GM19455 (cell line): ENCODE measurements around the gene DCTN4.
"Not testable (repeated sequence)": the region's sequence is repeated elsewhere in the genome, so short reads cannot be mapped to it uniquely, and the experiment has no call there.

Experiments used
- ATAC-seq: cut with Tn5 transposase; IDR thresholded peaks from one replicate; pipeline ENCODE4 v1.9.1; 2021; ENCODE audit not compliant: unreplicated experiment

Gene DCTN4

DNA sequence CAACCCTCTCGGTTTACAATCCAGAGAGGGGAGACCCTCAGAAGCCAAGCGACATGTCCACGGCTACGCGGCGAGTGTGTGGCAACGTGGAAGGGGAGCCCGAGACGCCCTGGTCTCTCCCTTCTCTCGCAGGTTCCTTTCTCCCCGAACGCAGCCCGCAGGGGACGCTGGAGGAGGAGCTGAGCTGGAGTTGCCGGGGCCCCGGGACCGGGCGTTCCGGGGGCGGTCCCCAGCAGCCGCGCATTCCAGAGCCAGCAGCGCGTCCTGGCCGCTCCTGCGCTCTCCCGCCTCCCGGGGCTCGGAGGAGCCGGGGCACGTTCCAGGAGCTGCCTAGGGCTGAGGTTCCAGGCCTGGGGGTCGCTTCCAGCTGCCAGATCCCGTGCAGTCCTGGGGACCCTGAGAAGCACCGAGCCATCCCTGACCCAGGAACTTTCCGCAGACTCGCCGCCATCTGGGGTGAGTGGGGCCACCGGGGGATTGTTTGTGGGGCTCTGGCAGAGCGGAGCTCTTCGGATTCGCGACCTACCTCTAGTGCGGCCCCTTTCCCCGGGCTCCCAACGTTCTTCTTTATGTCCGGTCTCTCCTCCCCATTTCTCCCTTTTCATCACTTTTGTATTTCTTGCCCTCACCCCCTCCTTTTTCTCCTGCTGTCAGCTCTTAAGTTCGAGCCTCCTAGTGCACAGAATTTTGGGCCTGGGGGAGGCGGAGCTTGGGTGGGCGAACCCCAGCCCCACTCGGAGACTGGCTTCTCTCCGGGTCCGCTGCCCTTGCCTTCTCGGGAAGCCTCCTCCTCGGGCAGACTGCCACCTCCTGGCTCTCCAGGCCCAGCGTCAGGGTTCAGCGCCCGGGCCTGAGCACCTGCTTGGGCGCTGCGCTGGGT lies 19.9 kb upstream of the DCTN4 start, which contains the start of gene SMIM3:
Gene SMIM3 (plus strand): TSS at position 241 of the 880 bp plus-strand sequence. CDS start 16,684 bp downstream, outside the sequence.
- no peak for ATAC-seq

DNA sequence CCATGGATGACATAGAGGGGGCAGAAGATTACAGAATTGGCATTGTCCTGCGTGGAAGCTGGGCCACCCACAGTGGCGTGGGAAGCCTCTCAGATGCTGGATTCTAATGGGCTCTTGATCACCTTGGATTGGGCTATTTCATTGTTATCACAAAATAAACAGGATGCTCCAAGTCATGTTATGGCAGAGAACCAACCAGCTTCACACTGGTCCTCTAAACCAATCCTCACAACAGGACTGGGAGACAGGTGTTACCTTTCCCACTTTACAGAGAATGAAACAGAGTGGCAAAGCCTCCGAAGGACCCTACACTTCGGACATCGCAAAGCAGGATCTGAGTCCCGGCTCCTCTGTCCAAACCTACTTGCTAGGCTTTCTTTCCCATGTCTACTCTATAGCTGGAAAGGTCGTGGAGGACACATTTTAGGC lies 19.3 kb upstream of the DCTN4 start:
- ATAC-seq, result no peak

DNA sequence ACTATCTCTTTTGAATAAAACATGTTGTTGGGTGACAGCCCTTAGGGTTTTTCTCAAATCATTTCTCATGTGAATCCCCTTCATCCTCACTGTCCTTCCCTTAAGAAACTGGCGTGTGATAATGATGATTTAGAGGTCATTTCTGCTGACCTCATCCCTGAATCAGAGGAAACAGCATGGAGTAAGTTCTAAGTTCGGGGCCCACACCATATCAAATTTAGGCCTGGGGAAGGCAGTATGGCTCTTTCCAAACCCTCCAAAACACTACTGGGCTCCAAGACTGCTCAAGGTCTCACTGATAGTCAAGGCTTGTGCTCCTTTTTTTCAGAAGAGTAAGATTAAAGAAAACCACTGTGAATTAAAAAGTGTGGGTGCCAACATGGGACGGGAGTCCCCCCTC lies 18.9 kb upstream of the DCTN4 start:
- no peak for ATAC-seq

DNA sequence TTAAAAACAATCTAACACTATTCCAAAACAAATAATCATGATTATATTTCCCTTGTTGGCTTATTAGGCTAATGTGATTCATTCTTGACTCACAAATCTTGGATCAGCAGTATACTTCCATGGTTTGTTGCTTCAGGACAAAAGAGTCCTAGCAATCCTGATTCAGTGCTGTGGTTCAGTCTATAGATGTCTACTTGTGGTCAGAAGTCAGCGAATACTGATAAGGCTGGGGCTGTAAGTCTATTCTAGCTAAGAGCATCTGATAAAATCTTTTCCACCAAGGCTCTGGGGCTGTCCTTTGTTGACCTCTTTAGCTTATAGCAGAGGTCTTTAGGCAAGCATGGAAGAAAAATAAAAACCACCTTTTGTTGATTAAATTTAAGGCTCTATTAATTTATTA lies 15.3 kb upstream of the DCTN4 start:
- no peak for ATAC-seq

DNA sequence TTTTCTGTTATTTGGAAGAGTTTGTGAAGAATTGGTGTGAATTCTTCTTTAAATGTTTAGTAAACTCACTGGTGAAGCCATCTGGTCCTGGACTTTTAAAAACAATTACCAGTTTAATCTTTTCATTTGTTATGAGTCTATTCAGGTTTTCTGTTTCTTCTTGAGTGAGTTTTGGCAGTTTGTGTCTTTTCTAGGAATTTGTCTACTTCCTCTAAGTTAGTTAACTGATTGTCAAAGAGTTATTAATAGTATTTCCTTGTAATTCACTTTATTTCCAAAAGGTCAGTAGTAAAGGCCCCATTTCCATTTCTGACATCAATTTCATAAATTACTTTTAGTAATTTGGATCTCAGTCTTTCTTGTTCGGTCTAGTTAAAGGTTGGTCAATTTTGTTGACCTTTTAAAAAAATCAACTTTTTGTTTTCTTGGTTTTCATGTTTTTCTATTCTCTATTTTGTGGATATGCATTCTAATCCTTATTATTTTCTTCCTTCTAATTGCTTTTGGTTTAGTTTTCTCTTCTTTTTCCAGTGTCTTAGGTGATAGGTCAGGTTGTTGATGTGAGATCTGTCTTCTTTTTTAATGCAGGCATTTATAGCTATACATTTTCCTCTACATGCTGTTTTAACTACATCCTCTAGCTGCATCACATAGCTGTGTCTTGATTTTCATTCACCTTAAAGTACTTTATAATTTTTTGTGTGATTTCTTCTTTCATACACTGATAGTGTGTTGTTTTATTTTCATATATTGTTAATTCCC lies 12.4 kb upstream of the DCTN4 start:
- no peak for ATAC-seq

DNA sequence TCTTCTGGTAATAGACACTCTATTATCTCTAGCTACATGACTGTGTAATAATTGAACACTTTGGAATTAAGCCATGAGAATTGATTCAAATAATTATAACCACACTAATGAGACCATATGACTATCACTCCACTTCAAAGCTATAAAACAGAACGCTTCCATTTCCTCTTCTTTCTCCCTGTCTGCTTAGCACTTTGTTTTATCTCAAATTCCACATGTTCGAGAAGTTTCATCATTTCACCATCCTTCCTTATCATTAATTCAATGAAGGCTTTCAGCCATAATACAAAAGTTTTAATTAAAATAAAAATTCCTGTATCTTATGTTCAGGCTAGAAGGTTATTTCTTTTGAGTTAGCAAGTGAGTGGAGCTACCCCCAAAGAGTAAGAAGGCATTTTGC lies 7.4 kb upstream of the DCTN4 start:
- no peak for ATAC-seq

DNA sequence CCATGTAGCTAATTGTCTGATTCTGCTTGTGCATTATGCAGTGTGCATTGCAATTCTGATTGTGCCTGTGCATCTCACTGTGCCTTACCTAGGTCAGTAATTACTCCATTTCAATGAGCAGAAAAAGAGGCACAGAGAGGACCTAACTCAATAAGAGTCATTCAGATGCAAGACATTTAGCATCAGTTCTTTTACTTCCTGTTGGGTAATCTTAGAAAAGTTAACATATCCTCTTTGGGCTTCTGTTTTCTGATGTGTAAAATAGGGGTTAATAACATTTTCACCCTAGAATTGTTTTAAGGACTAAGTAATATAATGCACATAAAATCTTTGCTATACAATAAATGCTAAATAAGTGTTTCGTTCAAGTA lies 7.0 kb upstream of the DCTN4 start:
- no peak for ATAC-seq

DNA sequence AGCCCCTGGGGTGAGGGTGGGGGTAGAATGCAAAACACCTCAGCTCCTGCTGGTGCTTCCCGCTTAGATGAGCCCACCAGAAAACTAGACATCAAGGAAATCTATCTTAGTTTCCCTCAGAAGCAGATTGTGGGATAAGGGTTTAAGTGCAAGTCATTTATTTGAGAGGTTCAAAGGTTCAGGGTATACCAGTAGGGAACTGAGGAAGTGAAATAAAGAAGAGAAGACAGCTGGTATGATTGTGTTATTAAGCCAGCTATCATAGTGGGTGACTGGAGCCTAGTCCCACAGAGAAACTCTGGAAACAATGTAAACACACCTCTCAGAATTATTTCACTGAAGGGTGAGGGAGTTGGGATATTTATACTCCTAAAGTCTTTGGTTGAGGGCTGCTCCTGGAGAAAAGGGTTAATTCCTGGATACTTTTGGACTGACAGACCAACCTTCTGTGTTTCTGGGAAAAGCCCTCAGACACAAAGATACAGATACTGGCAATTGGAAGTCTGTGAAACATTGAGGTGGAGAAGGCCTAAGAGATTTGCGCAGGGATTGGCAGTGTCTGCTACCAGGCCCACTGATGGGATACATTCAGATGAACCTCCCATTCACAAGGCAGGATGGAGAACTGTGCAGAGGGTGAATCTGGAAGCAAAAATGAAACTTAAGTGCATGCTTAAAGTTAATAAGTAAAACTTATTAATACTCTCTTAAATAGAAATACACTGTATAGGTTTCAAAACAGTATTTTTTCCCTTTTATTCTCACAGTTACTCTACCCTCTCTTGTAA lies 6.4 kb upstream of the DCTN4 start:
- no peak for ATAC-seq

DNA sequence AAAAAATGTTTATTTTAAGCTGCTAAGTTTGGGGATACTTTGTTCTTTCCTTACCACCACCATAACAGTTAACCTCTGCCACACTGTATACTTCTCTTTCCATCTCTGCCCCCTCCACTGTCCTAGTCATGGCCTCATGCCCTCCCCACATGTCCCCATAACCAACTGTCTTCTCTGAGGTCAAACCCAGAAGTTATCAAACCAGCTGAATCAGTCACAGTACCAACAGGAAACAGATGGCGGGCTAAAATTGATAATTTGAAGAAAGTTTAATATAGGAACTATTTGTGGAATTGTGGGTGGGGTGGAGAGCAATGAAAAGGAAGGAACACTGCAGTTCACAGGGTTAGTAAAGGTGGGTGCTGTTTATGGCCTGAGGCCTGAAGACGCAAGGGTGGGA lies 5.7 kb upstream of the DCTN4 start:
- ATAC-seq, result no peak

DNA sequence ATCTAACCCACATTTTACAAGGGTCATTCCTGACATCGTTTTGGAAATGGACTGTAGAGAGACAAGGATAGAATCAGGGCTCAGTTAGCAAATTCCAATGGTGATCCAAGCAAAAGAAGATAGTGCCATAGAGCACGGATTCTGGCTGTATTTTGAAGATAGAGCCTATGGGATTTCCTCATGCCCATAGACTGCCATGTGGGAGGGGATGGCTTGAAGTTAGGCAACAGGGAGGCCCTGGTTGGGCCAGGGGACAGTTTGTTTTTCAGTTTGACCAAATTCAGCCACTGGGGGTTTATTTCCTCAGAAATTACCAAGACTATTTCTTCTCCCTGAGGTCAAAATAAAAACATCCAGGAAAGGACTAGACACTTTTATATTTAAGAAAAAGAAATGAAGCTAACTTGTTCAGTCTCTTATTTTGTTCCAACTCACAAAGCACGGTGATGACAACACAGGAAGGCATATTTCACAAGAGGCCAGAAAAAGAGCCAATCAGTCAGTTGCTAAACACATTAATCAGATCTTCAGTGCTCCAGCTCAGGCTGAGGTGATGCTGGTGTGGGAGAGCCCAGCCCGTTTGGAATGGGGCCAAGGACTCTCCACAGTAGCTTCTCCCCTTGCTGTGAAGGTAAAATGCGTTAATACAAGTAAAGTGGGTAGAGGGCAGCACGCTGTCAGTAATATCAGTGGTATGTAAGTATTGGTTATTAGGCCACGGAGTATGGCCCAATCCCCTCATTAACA lies 4.4 kb upstream of the DCTN4 start:
- ATAC-seq, result no peak

DNA sequence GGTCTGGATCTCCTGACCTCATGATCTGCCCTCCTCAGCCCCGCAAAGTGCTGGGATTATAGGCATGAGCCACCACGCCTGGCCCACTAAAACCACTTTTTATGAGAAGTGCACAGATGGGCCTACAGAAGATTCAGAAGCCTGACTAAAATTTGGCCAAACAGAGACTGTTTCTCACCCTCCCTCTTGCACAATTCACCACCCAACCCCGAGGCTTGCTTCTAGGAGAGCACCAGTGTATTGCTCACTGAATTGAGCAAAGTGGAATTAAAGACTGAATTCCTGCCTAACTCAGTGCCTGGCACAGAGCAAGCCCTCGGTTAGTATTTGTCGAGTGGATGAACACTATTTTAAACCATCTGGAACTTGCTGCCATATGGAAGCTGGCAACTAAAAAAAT lies 3.4 kb upstream of the DCTN4 start:
- ATAC-seq, result no peak

DNA sequence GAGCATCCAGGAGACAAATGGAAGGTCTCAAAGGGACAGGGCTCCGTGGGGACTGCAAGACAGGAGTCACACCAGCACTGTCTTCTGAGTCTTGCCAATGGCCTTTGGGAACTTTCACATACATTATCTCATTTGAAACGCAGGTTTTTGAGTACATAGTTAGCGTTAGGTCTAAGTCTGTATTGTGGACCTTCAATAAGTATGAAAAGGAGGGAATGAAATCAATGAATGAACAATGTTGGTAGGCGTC lies 442 bp upstream of the DCTN4 start:
- ATAC-seq, result no peak

DNA sequence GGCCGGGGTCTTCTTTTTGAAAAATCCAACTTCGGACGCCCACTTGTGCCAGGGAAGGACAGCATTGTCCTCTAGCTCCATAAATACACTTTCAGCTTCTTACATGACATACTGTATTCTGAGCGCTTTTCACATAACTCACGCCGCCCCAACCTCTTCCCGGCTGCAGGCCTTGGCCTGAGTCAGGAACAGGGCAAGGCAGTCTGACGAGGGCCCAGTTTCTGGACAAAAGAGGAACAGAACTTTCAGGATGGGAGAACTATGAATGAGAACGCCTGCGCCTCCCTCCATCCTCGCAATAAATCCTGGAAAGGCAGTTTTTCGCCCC lies 650 bp downstream of the DCTN4 start:
- ATAC-seq, result peak; percentile 36

DNA sequence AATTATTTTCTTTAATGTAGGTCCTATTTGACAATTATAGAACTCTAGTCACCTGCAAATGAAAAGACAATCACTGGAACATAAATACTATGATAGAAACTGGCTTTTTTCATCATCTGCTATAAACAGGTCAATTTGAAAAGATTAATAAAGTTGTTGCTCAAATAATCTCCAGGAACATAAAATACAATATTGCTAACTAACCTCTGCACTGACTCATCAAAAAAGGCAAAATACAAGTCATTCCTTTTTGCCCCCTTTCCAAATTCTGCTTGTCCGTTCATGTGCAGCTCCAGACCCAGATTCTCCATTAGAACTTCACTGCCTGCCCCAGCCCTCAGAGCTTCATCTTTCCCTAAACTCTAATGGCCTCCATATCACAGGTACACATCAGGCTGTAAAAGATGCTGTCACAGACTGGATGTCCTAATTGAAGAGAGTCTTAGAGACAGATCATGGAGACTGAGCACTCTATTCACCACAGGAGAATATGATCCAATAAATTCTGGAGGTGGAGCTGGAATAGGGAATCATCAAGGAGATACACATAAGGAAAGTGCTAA lies 1.6 kb downstream of the DCTN4 start:
- no peak for ATAC-seq

DNA sequence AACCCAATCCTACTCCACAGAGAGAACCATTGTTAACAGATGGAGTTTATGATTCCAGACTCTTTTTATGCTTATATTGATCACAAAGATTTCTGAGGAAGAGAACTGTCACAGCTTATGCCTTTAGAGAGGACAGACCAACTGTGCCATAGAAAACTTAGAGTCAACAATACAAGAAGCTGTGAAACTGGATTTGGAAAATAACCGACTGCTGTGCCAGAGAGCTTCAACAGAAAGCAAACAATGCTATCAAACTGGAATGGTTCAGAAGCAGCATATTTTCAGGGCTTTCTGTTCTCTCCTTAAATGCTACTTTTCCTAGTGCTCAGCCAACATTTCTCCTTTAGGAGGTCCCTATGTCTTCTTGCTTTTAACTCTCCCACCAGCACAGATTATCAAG lies 5.0 kb downstream of the DCTN4 start:
- no peak for ATAC-seq

DNA sequence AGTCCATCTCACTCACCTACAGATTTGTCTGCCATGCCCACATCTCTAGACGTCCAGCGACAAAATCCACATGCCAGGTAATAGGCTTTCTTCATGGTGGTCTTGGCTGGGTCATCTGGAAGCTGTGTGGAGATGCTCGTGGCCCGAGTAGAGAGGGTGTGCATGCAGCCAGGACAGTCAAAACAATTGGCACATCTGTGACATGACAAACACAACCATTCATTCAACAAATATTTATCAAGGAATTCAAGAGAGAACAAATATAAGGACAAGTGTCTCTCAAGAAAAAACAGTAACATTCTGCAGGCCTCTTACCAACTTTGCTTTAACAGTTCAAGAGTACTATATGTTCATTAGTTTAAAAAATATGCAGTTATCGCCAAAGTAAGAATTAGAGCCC lies 5.4 kb downstream of the DCTN4 start:
- ATAC-seq, result no peak

DNA sequence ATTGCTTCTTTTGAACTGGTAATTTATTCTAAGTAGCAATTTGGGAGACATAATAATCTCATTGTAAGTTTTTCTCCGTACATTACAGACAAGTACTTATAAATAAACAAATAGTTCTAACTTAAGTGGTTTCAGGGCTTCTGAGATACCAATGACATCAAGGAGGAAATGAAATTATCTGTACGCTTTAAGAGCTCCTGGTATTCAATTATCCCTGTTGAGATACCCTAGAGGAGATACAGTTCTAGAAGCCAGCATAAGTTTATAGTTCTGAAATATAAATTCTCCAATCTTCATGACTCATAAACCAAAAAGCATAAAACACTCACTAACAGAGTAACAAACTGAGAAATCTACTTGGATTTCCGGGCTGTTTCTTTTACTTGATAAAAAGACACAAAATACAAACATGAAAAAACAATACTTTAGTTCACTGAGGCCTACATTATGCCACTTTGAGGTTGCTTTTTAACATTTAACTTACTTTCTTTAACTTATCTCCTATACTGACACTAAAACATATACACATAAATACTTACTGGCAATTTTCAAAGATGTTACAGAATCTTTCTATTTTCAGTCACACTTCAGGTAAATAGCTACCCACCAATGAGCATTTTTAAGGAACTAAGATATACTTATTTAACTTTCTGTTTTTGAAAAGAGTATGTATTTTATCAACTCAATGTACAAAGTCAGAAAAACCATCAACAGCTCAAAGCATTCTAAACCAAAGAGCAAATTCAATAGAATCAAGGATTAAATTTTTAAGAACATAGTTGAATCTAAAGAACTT lies 7.5 kb downstream of the DCTN4 start:
- ATAC-seq, result no peak

DNA sequence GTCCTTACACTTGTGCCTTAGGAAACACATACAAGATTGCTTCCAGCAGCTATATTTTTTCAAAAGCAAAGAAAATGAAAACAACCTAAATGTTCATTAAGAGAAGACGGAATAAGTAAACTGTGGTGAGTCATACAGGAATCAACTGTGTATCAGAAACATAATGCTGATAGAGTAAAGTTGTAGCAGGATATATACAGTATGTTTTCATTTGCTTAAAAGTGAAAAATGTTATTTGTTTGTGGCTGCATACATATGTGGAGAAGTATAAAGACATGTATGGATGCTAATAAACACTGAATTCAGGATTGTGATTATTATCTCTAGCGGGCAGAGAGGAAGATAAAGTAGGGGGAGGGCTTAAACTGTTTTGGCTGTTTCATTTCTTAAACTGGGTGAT lies 8.3 kb downstream of the DCTN4 start:
- ATAC-seq, result no peak

DNA sequence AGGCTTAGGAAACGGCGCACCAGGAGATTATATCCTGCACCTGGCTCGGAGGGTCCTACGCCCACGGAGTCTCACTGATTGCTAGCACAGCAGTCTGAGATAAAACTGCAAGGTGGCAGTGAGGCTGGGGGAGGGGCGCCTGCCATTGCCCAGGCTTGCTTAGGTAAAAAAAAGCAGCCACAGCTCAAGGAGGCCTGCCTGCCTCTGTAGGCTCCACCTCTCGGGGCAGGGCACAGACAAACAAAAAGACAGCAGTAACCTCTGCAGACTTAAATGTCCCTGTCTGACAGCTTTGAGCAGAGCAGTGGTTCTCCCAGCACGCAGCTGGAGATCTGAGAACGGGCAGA lies 15.7 kb downstream of the DCTN4 start:
- not testable (repeated sequence) for ATAC-seq

DNA sequence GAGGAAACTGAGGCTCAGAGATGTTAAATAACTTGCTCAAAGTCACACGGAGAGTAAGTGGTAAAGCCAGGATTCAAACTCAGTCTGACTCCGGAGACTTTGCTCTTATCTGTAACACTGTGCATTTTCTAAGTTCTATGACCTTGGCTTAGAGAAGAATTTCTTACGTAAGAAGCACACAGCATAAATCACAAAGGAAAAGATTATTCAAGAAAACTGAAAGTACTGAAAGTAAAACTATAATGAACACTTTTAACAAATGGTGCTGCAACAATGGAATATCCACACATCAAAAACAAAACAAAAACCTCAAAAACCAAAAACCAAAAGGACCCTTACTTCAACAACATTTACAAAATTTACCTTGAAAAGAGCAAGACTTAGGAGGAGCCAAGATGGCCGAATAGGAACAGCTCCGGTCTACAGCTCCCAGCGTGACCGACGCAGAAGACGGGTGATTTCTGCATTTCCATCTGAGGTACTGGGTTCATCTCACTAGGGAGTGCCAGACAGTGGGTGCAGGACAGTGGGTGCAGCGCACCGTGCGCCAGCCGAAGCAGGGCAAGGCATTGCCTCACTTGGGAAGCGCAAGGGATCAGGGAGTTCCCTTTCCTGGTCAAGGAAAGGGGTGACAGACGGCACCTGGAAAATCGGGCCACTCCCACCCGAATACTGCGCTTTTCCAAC lies 16.2 kb downstream of the DCTN4 start:
- ATAC-seq, result not testable (repeated sequence)
